OCI-LY1 (cell line): ENCODE measurements around the gene THOC5.

Experiments used
- H2AFZ ChIP-seq: fragments of 200-600 bp; sonication (generic), shearing (Covaris generic); 2 replicates; pipeline ENCODE4 v1.6.0; 2014; ENCODE audit warnings: antibody characterized with exemption, mild to moderate bottlenecking, low read length
- H3F3A ChIP-seq: fragments of 200-600 bp; sonication (generic), shearing (Covaris generic); 2 replicates; pipeline ENCODE4 v1.6.0; 2014; ENCODE audit warnings: mild to moderate bottlenecking, antibody characterized with exemption, low read length, moderate library complexity; ENCODE audit not compliant: insufficient read depth
- H3K27ac ChIP-seq: fragments of 200-600 bp; sonication (generic); 2 replicates; pipeline ENCODE4 v1.5.1; 2014; ENCODE audit warnings: low read length, mixed run types, mild to moderate bottlenecking, low read depth; ENCODE audit not compliant: poor library complexity, severe bottlenecking
- H3K27me3 ChIP-seq: fragments of 200-600 bp; sonication (generic); 2 replicates; pipeline ENCODE4 v1.6.0; 2014; ENCODE audit warnings: antibody characterized with exemption, mild to moderate bottlenecking, low read length, moderate library complexity; ENCODE audit not compliant: insufficient read depth
- H3K36me3 ChIP-seq: fragments of 200-600 bp; sonication (generic); 2 replicates; pipeline ENCODE4 v1.6.1; 2014; ENCODE audit warnings: mild to moderate bottlenecking, antibody characterized with exemption, low read length, moderate library complexity, mixed read lengths; ENCODE audit not compliant: insufficient read depth
- H3K4me1 ChIP-seq: fragments of 200-600 bp; sonication (generic); 2 replicates; pipeline ENCODE4 v1.5.1; 2014; ENCODE audit warnings: mild to moderate bottlenecking, low read length, moderate library complexity; ENCODE audit not compliant: insufficient read depth, severe bottlenecking
- H3K4me2 ChIP-seq: fragments of 200-600 bp; sonication (generic), shearing (Covaris generic); 2 replicates; pipeline ENCODE4 v1.6.1; 2014; ENCODE audit warnings: low read length
- H3K4me3 ChIP-seq: fragments of 200-600 bp; sonication (generic); 2 replicates; pipeline ENCODE4 v1.5.1; 2014; ENCODE audit warnings: low read length, low read depth, mild to moderate bottlenecking, mixed read lengths; ENCODE audit not compliant: poor library complexity, severe bottlenecking
- H3K79me2 ChIP-seq: fragments of 200-600 bp; shearing (Covaris generic); 2 replicates; pipeline ENCODE4 v1.6.1; 2016; ENCODE audit warnings: mixed run types, low read length, mixed read lengths; ENCODE audit not compliant: insufficient read depth
- H3K9ac ChIP-seq: fragments of 200-600 bp; sonication (generic), shearing (Covaris generic); 2 replicates; pipeline ENCODE4 v1.6.1; 2014; ENCODE audit warnings: mild to moderate bottlenecking, low read length, mixed read lengths
- H3K9me2 ChIP-seq: fragments of 200-600 bp; sonication (generic), shearing (Covaris generic); 2 replicates; pipeline ENCODE4 v1.6.1; 2014; ENCODE audit warnings: low read depth, mild to moderate bottlenecking, low read length, mixed read lengths
- H3K9me3 ChIP-seq: fragments of 200-600 bp; shearing (Covaris generic); 2 replicates; pipeline ENCODE4 v1.6.1; 2014; ENCODE audit warnings: low read length, mixed read lengths
- H4K20me1 ChIP-seq: fragments of 200-600 bp; sonication (generic), shearing (Covaris generic); 2 replicates; pipeline ENCODE4 v1.6.0; 2016; ENCODE audit warnings: mild to moderate bottlenecking, low read length; ENCODE audit not compliant: insufficient read depth
- CTCF ChIP-seq: fragments of 200-600 bp; sonication (generic), shearing (Covaris generic); IDR thresholded peaks from 2 replicates; pipeline ENCODE4 v1.5.1; 2017; ENCODE audit warnings: mild to moderate bottlenecking, antibody characterized with exemption, low read length, moderate library complexity, mixed read lengths
- EZH2 ChIP-seq: fragments of 200-600 bp; sonication (generic), shearing (Covaris generic); IDR thresholded peaks from 2 replicates; pipeline ENCODE4 v1.8.0; 2017; ENCODE audit warnings: borderline replicate concordance, mixed run types, mild to moderate bottlenecking, antibody characterized with exemption, low read length, moderate library complexity, mixed read lengths

The THOC5 gene

GRCh38 chr22:29456211-29456671 is 97.3 kb downstream of the THOC5 start:
- no peak for TF ChIP-seq CTCF
- TF ChIP-seq EZH2: no peak
- Histone ChIP-seq H3K9me2 (no peaks in the 10 kb centered on the region), H3K9me3 (no peaks in the 10 kb centered on the region), H3K27me3 (no peaks in the 10 kb centered on the region), H3K4me2 (no peak overlapping the region), H3K4me3 (no peak overlapping the region), H3K36me3 (no peaks in the 10 kb centered on the region), H2AFZ (no peak overlapping the region), H3K27ac (no peak overlapping the region), H3K79me2 (no peaks in the 10 kb centered on the region), H4K20me1 (no peaks in the 10 kb centered on the region), H3K4me1 (no peaks in the 10 kb centered on the region), H3F3A (no peaks in the 10 kb centered on the region), H3K9ac (no peak overlapping the region)
